HG02610 (cell line): Measurements from ENCODE around the gene WNK2.

Experiments used
- ATAC-seq: cut with Tn5 transposase; IDR thresholded peaks from one replicate; pipeline ENCODE4 v1.9.1; 2021; ENCODE audit warnings: mild to moderate bottlenecking, moderate library complexity; ENCODE audit not compliant: unreplicated experiment

The WNK2 gene

DNA sequence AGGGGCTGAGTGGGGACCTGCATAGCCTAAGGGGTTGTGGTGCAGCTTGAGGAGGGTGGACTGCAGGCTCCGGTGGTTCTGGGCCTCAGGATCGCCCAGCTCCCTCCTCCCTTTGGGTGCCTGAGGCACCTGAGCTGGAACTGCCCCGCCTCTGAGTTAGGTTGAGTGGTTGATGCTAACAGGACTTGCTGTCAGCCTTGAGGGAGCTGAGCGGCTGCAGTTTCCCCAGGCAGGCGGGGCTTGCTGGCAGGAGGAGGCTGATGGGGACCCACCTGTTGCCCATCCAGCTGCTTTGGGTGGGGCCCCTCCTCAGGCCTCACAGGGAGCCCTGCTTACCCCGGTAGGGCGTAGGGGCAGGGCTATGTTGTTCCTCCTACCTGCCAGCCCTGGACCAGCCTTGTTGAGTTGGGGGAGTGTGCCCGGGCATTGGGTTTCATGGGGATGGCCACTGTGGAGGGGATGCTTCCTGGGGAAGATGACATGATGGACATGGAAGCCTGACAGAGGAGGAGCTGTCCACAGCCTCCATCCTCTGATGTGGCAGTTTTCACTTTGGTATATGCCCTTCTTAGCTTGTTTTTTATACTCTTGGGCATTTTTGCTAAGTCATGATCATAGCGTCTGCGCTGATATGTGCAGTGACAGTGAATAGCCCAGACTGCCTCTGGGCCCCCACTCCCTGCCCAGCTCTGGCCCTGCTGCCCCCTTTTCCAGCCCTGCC lies 14.3 kb downstream of the WNK2 start:
- no peak for ATAC-seq

DNA sequence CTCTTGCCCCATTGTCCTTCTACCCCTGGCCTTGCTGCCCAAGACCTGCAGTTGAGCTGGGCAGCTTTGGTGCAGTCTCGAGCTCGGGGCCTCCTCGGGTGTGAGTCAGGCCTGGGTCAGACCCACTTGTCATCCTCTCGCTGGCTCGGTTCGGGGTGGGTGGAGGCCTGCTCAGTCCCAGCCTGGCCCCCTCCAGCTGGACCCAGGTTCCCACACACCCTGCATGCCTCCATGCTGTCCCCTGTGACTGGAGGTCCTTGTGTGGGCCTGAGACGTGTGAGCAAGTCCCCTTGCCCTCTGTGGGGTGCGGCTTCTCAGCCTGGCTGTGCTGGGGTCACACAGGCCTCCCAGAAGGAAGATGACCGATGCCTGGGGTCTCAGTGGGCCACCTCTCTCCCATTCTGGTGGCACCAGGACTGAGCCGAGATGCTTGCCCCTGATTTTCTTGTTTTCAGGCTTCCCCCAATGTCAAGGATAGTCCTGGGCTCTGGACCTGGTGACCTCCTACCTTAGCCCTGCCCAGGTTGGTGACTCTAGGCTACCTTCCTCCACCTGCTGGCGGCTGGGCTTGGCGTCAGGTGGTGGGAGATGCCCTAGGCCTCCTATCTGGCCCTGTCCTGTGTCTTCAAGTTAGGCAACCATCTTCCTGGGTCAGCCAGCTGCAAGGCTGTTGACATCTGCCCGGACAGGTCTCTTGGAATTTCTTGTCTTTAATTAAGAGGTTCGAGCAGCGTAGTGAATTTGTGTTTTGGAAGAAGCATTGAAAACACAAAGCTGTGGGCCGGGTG lies 15.1 kb downstream of the WNK2 start:
- no peak for ATAC-seq

- no peak for ATAC-seq
These were observed 16.5 kb downstream of the WNK2 start for GRCh38 chr9:93200449-93200742.

DNA sequence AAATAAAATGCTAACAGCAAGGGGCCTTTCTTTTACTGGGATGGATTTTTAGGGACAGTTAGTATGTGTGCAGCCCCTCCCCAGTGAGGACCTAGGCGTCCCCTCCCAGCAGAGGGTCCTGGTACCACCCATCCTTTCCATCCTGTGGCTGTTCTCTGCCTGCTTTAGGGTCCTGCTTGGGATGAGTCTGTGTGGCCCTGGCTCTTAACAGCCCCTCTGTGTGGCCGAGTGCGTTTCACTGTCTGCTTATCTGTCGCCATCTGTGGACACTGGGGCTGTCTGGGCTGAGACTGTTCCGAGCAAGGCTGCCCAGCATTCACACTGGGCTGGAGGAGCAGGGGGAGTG lies 17.0 kb downstream of the WNK2 start:
- ATAC-seq, result no peak

GRCh38 chr9:93203026-93203717 lies 19.2 kb downstream of the WNK2 start:
- ATAC-seq, result no peak

GRCh38 chr9:93203718-93204469 lies 20.0 kb downstream of the WNK2 start:
- ATAC-seq, result no peak

DNA sequence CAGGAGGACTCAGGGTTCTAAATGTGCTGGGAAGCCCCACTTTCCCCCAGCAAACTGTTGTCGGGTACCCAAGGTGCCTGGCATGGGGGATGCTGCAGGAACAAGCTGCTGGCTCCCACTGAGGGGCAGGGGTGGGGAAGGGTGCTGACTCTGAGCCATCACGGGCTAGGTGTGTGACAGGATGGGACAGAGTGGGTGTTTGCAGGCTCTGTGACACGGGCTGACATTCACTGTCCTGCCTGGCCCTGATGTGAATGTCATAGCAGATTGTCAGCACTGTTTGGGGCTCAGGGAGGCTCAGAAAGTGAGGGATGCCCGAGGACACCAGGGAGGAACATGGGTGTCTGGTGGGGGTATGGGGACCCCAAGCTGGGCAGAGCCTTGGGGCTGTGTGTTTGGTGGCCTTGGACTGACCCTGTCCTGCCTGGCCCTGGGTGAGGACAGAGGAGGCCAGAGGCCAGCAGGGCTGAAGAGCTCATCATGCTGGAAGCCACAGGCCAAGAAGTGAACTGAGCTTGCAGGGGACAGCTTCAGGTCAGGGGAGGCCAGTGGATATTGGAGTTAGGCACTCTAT lies 20.6 kb downstream of the WNK2 start:
- ATAC-seq, result no peak

- no peak for ATAC-seq
These were observed 21.3 kb downstream of the WNK2 start for GRCh38 chr9:93205045-93205768.

DNA sequence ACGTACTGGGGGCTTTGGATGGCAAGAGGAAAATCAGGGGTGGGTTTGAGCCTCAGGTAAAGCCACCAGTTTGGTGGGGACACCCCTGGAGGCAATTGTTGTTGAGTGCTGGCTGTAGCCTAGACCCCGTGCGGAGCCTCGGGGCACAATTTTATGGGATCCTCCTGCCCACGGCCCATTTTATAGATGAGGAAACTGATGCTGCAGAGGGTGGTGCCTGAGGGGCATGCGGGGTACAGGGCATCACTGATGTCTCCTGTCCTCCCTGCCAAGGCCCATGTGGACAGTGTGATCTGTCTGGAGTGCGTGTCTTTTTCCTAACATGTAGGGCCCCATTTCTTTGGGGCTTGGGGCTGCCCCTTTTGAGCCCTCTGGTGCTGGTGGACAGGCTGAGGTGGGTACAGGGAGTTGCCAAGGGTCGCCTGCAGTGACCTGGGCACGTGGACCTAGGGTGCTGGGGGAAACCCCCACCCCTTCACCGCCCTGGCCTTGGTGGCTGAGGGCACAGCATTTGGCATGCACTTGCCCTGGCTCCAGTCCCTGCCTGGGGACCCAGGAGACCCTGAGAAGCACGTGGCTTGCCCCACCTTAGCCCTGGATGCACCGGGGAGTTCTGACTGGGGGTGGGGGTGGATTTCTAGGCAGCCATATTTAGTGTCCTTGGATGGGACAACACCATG lies 22.1 kb downstream of the WNK2 start:
- ATAC-seq, result no peak

DNA sequence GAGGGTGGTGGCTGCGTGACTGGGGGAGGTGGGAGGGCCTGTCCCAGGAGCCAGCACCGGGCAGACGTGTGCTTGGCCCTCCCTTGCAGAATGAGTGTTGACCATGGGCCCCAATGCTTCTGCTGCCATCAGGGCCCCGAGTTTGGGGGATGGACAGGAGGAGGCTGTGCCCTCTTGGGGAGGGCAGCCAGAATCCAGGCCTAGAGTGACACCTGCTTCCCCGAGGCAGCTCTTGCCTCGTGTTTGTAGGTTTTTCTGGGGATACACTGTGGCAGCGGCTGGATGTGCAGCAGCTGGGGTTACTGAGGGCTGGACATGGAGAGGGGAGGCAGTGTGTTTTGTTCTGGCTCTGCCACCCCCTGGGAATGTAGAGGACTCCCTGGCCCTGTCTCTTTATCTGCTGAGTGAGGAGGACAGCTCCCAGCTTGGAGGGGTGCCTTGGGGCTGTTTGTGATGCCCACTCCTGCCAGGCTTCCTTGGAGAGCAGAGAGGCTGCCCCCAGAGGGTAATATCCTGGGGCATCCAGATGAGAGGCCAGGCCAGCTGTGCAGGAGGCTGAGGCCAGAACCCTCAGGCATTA lies 22.7 kb downstream of the WNK2 start:
- no peak for ATAC-seq

GRCh38 chr9:93207326-93207814 lies 23.4 kb downstream of the WNK2 start:
- no peak for ATAC-seq

DNA sequence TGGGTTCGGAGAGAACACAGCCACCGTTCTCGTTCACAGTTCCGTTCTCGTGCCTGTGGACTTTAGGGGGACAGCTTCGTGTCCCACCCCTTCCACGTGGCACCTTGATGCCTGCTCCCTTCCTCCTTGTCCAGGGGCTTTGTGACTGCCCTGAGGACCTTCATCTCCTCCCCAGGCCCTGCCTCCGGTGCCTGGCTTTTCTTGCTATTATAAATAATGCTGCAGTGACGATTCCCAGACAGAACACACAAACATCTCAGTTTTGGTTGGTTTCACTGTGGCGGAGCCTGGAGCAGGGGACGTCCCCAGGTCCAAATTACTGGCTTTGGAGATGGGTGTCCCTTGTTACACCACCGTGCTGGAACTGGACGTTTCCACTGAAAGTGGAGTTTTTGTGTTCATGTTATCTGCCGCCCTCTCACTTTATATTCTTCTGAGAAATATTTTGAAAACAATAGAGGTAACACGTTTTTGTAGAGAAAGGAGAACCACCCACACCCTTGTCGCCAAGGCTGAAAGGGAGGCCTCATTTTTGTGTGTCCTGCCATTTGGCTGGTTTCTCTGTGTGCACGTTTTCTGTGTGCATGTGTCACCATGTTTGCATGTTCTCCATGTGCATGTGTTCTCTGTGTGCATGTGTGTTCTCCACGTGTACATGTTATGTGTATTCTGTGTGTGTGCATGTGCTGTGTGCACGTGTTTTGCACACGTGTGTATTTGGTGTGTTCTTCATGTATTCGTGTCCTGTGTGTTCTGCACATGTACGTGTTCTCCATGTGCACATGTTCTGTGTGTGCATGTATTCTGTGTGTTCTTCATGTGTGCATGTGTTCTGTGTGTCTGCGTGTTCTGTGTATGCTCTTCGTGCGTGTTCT lies 24.2 kb downstream of the WNK2 start:
- no peak for ATAC-seq

DNA sequence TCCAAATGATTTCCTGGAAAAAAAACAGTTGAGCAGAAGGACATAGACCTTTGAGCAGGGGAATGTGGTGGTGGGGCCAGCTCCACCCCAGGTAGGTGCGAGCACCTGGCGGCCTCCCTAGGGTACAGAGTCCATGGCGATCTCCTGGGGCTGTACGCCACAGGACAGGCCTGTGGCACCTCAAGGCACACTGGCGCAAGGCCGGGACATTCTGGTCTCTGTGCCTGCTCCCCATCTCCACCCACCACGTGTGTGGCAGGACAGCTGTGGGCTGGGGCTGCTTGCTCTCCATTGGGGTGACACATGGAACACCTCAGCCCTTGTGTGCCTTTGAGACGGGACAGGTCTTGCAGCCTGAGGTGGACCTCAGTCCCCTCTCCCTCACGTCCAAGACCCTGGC lies 25.2 kb downstream of the WNK2 start:
- ATAC-seq, result no peak

- no peak for ATAC-seq
These were observed 25.8 kb downstream of the WNK2 start for GRCh38 chr9:93209576-93210323.

GRCh38 chr9:93210324-93210973 lies 26.5 kb downstream of the WNK2 start:
- no peak for ATAC-seq

GRCh38 chr9:93210974-93211653 lies 27.2 kb downstream of the WNK2 start:
- ATAC-seq, result no peak

- ATAC-seq, result no peak
These were observed 27.7 kb downstream of the WNK2 start for GRCh38 chr9:93211654-93212001.
